ENCODE data around the gene ATG9B.

ATG9B gene

GRCh38 chr7:151024435-151025056, at the start of gene ATG9B:
ATG9B (minus strand) TSS chr7:151024494; CDS start chr7:151024423, 71 bp downstream.
- peak in 1 of 56 donors; percentile 21 for DNase-seq

GRCh38 chr7:151073990-151074389, 49.7 kb upstream of the ATG9B start:
- no peak for DNase-seq

- DNase-seq, result no peak
Observed at GRCh38 chr7:151071032-151071866, 47.0 kb upstream of the ATG9B start.

GRCh38 chr7:151070574-151070960, 46.3 kb upstream of the ATG9B start:
- DNase-seq, result no peak

GRCh38 chr7:151069841-151070573, 45.7 kb upstream of the ATG9B start:
- no peak for DNase-seq

GRCh38 chr7:151068069-151068773, 43.9 kb upstream of the ATG9B start:
- no peak for DNase-seq

GRCh38 chr7:151066273-151066974, 42.1 kb upstream of the ATG9B start:
- no peak for DNase-seq

GRCh38 chr7:151065516-151065915, 41.2 kb upstream of the ATG9B start:
- no peak for DNase-seq

- DNase-seq, result no peak
Observed at GRCh38 chr7:151064993-151065392, 40.7 kb upstream of the ATG9B start.

- DNase-seq, result no peak
Observed at GRCh38 chr7:151064454-151064853, 40.2 kb upstream of the ATG9B start.

GRCh38 chr7:151063212-151063561, 38.9 kb upstream of the ATG9B start:
- DNase-seq, result no peak

GRCh38 chr7:151062399-151063211, 38.3 kb upstream of the ATG9B start:
- peak in 1 of 56 donors; percentile 26 for DNase-seq

- DNase-seq, result no peak
Observed at GRCh38 chr7:151062111-151062398, 37.8 kb upstream of the ATG9B start.

GRCh38 chr7:151061213-151062110, 37.2 kb upstream of the ATG9B start:
- DNase-seq, result no peak

- DNase-seq, result peak in 31 of 56 donors; percentile 21 to 59 (median 41)
Observed at GRCh38 chr7:151060416-151061212, 36.3 kb upstream of the ATG9B start.

- DNase-seq, result peak in 3 of 56 donors; percentile 34 to 55 (median 45)
Observed at GRCh38 chr7:151060113-151060415, 35.8 kb upstream of the ATG9B start.

GRCh38 chr7:151059367-151060112, 35.2 kb upstream of the ATG9B start, which contains the start of gene SLC4A2:
SLC4A2 (plus strand) TSS chr7:151059589; CDS start chr7:151061988, 2,399 bp downstream.
- peak in 55 of 56 donors; percentile 38 to 93 (median 81) for DNase-seq

Measured in nucleus accumbens (tissue), 56 donors.